HT-29 (cell line): ENCODE measurements around the gene LAMP5. TPM values are rescaled to one million over a fixed set of nuclear protein-coding genes. Genes with fewer than 3 reads are reported as not detected.

Experiments used
- DNase-seq: peaks from one replicate; pipeline ENCODE4 v3.0.0-alpha.2; 2015; ENCODE audit warnings: low spot score
- total RNA-seq: library from RNA; depleted of rRNA; stranded (reverse); fragments of >200 nt; shearing (Covaris generic); gene quantifications from 2 replicates; pipeline ENCODE4 v1.2.3, GENCODE V29; 2014

The LAMP5 gene
- total RNA-seq, 1 experiment from 2014 or later, result not detected

DNA sequence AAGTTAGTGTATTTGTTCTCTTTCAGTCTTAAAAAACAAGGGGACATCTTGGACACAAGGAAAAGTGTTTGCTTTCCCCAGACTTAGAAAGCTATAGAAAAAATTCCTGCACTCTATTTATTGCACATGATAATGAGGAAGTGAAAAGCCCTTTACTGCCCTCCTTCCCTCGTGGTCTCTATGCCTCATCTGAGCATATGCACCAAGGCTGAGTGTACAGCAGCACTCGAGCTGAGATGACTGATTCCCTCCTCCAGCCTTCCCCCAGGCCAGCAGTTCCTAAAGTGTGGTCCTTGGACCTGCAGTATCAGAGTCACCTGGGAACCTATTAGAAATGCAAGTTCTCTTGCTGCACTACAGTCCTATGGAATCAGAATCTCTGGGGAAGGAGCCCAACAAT lies 14.3 kb upstream of the LAMP5 start:
- DNase-seq, result no peak

DNA sequence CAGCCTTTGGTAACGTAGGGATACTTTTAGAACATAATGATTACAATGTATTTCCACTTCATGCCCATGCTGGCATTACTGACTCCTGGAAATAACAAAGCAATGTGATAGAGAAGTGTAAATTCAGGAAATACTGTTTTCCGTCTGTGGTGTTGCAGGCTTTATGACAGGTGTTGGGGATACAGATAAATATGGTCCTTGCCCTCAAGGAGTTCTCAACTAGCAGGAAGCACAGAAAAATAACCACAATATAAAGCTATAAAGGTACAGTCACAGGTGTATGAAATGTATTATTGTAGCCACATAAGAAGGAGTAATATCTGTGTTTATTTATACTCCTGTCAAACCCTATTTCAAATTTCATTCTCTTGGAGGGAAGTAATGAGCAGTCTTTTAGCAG lies 12.9 kb upstream of the LAMP5 start:
- no peak for DNase-seq

DNA sequence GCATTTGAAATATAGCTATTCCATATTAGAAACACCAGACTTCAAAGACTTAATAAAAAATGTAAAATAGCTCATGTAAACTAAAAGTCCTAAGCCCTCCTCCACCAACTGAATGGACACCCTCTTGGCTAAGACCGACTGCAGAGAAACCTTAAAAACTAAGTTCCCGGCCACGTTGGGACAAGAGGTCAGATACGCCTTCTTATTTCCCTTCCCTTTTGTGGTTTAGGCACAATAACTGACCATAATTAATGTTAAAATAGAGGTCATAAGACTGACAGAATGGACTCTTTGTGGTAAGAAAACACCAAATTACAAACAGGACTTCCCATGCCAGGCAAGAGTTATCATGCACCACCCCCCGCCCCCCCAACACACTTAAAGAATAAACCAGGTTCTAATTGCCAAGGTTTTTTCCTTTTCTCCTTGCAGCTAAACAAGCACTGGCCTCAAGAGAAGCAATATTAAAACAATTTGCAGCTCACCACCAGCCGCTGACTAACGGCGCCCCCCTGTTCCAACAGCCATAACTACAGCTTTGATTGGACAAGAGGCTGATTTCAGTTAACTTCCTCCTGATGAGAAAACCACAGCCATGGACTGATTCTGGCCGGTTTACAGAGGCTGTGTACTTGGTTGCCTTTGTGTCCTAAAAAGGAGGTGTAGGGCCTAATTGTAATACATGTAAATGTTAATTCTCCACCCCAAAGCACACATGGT lies 10.7 kb upstream of the LAMP5 start:
- no peak for DNase-seq

DNA sequence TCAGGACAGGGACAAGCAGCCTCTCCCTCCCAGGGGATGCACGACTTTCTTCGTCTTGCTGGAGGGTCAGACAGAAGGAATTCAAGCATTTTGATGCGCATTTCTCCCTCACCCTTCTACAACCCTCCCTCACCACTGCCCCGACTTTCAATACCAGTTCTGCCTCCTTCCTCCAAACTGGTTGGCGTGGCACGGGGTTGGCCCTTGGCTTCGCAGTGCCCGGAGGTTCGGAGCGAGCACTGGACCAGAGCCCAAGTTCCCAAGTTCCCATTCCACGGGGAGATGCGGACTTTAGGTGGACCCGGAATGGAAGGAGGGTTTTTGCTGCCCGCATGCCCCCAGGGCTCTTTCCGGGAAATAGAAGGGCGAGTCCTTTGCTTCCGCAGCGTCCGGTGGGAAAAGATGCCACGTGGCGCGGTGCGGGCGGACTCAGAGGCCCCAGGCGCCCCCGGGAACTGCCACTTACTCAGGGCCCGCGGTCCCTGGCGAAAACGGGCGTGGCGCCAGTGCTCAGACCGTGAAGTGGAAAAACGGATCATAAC lies 8.0 kb upstream of the LAMP5 start:
- DNase-seq, result no peak

DNA sequence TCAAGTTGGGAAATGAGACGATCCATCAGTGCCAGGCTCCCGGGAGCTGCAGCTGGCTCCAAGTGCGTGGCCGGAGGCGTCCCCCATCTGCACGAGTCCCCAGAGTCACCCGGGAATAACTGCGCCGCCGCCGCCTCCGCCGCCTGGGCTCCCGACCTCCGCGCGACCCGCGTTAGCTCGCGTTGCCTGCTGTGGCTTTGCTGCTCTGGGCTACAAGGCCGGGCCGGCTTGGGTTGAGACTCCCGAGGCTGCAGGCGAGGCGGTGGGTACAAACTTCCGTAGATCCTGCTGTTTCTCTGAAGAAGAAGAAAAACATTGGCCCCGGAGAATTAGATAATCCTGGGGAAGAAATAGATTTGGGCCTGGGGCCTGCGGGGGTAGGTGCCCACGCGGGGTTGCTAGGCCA lies 7.4 kb upstream of the LAMP5 start:
- DNase-seq, result no peak

DNA sequence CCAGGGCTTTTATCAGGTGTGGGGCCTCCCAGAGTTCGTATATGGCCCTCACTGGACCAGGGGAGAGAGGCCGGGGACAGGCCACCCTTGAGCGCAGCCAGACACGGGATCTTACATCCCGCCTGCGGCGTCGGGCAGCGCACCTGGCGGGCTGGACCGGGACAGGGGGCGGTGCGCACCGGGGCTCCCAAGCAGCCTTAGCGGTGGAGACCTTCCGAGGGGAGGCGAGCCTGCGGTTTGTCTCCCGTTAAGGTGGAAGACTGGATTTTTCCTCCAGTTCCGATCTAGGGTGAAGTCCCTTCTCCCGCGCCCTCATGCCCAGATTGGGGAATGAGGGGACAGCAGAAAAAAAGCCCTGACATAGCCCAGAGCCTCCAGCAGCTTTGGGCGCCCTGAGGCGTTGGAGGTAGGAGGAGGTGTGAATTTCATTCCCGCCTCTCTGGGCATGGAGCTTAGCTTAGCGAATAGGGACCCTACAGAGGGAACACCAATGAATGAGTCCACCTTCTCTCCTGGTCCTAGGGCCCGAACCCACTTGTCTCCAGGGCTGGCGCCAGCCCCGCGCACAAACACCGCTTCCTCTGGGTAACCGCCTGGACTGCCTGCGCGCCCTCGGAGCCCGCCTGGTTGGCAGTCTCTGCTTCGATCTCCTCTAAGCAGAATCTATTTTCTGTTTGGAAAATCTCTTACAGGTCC lies 6.7 kb upstream of the LAMP5 start:
- DNase-seq, result no peak

DNA sequence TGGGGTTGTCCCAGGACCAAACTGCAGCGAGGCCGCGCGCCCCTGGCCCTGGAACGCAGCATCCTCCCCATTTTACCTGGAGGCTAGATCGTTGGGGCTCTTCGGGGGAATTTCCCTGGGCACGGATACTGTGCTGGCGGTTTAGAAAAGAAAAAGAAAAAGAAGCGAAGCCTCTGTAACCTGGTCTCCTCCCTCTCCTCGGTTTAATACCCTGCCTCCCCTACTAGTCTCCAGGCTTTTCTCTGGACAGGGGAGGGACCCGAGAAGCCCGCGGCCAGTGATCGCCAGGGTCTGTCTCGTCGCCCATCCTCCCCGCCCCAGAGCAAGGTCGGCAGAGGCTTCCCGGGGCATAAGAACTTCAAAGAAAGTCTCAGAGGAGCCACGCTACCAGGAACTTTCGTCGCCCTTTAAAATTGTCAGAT lies 6.1 kb upstream of the LAMP5 start:
- DNase-seq, result no peak

DNA sequence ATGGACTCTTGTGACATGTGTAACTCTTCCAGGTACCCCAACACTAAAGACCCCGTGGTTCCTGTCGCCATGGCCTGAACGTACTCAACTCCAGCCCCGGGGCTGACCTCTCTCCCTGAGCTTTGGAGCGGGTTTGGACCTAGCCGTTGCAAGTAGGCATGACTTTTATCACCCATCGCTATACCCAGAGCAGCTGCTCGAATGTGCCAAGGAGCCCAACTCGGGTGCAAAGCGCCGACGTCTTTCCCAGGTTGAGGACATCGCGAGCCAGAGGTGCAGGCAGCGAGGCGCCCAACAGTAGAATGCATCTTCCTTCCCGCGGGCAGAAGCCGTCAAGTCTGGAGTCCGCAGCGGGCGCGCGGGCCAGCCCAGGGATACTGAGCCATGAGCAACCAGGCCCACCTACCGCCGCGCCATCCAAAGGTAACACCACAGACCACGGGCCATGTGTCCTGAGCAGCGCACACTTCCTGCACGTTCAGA lies 5.7 kb upstream of the LAMP5 start:
- DNase-seq, result no peak

DNA sequence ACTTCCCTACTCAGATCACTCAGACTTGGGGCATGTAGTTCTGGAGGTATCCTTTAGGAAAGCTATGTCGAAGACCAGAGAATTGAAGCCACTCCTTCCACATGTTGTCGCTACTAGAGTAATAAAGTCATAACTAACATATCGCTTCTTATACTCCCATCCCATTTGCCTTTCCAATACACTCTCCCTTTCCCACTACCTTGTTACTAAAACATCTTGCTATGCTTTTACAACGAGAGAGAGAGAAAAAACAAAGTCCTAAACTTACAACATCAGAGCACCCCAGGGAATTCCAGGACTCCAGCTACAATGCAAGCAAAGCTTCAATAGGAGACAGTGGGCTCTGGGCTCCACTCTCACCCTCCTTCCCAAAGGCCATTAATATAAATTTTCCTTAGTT lies 5.1 kb upstream of the LAMP5 start:
- no peak for DNase-seq

DNA sequence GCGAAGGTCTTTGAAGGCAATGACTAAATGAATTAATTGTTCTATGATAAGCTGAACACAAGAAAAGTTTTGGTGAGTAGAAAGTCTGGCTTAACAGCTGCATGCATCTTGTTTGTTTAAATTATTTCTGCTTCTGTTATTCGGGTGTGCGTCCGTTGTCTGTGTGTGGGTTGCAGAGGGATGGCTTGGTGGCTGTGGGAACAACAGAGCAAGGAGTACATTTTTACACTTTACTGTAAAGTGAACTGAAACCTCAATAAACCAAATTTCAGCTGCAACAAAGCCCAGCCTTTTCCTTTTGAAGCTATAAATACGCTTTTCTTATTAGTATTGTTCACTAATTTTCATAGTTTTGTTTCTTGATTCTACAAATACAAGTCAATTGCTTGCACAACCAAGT lies 3.5 kb upstream of the LAMP5 start:
- DNase-seq, result no peak

DNA sequence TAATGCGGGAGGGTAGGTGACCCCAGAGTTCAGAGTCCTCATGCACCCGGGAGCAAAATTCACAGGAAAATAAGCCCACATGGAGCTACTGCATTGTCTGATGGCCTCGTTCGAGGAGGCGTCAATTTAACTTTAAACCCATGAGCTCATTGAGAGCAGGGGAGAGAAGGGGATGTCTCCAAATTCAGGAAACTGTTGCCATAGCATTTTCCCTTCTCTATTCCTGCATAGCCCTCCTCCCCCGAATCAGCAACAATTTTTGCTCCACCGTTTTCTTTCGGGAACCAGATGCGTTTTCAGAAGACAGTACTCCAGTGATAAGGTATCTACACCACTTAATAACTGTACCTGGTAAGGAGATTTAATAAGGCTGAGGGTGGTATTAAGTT lies 324 bp upstream of the LAMP5 start:
- DNase-seq, result no peak

DNA sequence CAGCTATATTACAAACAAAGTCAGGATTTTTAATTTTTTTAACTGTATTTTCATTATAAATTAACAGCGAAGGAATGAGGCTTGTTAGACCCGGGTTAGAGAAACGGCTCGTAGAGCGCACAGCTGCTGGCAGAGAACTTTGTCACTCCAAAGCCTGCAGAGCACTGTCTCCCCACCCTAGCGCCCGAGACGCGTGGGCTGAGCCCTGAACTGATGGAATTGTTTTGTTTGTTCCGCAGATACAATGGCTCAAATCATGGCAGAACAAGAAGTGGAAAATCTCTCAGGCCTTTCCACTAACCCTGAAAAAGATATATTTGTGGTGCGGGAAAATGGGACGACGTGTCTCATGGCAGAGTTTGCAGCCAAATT lies 810 bp downstream of the LAMP5 start:
- DNase-seq, result no peak

DNA sequence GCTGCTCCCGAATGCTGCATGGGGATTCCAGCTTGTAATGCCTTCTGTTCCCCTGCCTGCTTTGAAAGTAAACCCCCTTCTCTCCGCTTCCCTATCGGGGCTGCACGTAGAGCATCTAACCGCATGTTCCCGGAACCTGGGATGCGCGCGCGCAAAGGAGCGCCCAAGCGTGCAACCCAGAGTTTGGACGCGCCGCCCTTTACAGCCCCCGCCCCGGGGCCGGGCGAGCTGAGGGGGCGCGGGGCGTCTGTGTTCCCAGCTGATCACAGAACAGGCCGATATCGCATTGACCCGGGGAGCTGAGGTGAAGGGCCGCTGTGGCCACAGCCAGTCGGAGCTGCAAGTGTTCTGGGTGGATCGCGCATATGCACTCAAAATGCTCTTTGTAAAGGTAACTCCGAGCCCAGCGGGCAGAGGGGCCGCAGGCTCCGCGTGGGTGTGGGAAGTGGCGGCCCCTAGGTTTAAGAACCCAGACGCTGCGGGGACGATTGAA lies 1.4 kb downstream of the LAMP5 start:
- DNase-seq, result no peak

DNA sequence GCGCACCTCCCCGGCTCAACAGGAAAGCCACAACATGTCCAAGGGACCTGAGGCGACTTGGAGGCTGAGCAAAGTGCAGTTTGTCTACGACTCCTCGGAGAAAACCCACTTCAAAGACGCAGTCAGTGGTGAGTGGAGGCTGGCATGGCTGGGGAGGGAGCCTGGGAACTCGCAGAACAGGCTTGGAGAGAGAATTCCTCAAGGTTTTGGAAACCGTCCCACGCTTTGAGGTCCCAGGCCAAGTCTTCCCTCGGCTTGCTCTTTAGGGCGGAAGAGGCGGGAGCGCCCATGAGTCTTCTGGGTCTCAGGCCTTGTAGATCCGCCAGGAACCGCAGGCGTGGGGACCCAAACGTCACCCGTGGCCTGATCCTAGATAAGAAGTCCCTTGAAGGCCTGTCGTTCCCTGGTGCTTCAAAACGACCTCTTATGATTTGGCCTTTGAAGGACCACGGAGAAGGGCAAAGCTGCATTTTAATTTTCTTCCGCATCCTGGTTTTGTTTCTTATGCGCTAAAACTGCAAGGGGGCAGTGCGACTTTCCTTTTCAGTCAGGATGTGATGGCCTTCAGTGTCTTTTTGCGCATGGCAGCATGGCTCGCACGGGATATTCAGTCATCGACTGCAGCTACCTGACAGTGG lies 2.0 kb downstream of the LAMP5 start:
- no peak for DNase-seq

DNA sequence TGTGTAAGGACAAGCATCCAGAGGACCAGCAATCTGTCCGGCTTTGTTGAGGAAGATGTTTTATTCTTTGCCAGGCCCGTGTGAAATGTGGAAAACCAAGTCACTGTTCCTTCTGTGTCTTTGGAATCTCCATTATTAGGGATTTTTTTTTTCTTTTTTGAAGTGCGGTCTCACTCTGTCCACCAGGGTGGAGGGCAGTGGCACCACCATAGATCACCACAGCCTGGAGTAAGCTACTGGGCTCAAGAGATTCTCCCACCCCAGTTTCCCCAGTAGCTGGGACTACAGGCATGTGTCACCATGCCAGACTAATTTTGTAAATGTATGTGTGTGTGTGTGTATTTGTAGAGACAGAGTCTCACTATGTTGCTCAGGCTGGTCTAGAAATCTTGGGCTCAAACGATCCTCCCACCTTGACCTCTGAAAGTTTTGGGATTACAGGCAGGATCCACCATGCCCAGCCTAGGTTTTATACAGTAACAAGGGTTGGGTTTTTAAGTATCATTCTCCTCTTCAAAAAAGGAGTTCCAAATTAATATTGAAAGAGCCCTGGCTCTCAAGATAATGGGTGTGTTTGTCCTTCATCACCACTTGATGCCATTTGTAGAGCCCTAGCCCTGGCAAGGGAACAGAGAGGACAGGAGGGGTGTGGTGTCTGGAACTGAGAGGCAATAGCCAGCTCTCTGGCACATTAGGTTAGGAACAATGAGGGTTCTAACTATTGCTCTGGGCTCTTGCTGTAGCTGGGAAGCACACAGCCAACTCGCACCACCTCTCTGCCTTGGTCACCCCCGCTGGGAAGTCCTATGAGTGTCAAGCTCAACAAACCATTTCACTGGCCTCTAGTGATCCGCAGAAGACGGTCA lies 3.1 kb downstream of the LAMP5 start:
- DNase-seq, result no peak

DNA sequence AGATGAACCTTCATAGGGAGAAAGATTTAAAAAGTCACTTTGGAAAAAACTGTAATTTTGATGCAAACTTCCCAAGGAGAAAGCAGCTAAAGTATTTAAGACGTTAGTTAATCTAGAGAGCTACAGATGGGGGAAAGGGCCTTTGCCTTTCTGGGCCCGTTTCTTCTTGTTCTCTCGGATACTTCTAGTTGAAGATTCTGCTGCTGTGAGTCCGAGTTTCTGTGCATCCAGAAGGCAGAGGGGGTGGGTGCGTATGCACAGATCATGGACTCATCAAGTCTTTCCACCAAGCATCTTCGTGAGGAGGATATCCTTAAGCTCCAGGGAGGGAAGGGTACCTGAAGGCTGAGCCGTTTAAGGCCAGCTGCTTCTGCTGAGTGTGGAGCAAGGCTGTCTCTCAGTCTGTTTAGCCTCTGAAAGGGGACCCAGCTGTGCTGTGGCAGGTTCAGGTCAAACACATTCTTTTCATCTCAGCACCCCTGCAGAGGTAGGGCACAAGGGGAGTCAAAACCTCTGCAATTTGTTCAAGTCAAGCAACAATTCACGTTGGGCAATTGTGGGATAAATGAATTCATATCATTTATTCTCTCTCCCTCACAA lies 4.3 kb downstream of the LAMP5 start:
- DNase-seq, result no peak

DNA sequence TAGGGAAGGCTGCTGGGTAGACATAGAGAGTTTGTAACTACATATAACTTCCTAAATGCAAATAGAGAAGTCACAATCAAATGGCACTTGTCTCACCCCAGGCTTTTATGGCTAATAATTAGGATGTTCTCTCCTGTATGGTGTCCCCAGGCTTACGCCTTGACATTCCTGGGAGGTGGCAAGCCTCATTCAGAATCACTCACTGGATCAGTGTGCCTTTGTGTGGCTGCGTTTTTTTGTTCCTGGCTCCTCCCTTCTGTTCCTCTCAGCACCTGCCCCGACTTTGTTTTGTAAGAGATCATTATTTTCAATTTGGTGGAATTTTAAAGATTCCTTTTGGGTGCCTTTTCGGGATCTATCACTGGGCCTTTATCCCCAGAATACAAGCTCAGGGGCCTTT lies 5.7 kb downstream of the LAMP5 start:
- no peak for DNase-seq

DNA sequence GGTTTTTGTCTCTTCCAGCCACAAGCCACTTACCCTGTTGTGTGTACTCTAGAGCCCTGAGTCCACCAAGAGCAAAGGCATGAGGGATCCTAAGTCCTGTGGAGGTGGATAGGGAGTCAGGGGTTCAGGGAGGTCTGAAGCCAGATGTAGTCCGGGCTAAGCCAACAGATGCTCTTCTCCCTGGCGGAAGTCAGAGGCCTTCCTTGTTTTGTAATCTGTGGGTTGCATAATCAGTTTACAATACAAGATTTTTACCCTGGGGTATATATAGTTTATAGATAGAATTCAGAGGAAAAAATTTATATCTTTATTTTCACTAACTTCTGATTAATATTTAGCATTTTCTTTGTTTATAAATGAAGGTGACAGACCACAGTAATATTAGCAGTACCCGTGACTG lies 9.2 kb downstream of the LAMP5 start:
- DNase-seq, result no peak

DNA sequence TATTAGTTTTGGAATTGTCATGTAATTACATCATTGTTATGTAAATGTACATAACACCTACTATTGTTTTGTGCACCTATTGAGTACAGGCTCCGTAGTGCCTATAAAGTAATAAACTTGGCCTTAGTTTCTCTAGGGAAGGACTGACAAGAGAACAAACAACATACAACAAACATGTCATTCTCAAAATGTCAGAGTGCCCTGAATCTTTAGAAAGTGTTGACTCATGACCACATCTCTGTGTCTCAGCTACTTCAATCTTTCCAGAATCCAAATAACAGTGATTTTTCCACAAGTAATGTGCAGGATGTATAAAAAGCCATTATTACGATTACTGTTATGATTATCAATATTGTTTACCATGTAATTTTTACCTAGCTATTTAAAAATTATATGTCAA lies 17.2 kb downstream of the LAMP5 start:
- no peak for DNase-seq

DNA sequence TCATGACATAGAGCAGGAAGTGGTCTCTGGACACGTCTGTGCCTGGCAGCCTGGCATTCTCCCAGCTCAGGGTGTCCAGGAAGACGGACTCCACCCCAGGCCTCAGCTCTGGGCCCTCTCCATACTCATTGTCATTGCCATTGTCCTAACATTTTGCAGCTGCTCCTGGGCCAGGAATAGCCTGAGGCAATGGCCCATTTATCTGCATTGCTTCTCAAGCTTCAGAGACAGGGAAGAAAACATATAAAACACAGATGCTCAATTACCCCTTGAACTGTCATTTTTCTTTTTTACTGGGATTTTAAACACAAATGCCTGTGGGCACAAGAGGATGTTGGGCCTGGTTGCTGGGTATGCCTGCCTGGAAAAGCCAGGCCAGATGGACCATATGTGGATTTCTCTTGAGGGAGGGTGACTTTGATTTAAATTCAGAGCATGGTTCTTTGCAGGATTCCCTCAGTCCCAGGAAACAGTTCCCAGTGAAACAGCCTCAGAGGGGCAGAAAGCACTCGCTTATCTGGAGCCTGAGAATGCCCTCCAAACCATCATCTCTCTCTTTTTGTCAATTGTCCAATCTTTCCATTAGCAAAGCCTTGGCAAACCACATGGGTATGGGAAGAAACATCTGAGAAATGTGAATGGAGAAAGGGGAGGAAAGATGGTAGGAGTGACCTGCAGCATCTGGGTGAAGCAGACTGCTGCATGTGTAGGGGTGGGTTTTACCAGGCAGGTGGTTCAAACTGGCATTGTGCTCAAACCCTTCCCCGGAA lies 17.9 kb downstream of the LAMP5 start:
- no peak for DNase-seq
